ENCODE measurements around the gene MYO5B.
"Not testable (repeated sequence)": the region's sequence is repeated elsewhere in the genome, so short reads cannot be mapped to it uniquely, and the experiment has no call there.

The MYO5B gene

DNA sequence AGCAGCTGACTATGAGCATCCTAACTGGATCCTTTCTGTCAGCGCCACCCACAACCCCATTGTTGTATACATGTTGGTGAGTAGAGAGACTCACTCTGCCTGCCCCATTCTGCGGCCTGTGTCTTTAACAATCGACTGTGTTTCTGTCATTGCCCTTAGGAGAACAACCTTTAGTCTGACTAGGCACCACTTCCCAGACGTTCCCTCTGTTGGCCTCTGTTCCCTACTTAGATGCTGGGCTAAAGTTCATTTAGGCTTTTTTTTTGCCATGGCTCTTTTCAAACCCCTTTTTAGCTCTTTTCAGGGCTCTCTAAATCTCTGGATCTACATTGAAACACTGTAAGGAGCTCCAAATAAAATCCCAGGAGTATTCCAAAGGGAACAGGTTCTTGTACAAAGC, 361.1 kb downstream of the MYO5B start:
- no peak for TF ChIP-seq JUND (IDR thresholded peaks at IDR 0.05; ENCODE audit: low read depth)
- in situ Hi-C loops (cut with HindIII; ENCODE audit: low pct_unique_long_range_greater_than_20kb, low sequenced_read_pairs): no loop called here
- DNase-seq (ENCODE audit: low read depth in 1 of 2, low spot score in 1 of 2): no peak

DNA sequence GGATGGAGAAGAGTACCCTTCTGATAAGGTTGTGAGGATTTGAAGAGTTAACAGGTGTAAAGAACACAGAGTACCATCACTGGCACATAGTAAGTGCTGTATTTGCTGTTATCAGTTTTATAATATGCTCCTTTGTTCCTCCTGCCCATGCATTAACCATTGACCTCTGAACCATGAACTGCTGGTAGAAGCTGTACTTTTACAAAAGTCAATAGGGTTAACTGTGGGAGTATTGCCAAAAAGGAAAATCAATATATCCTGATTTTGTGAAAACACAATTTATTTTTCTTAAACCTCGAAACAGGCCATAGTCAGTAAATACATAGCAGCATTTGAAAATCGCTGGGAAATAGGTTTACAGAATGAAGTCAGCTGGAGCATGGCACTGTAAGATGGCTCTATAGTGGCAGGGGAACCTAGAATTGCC, 362.7 kb downstream of the MYO5B start:
- no peak for DNase-seq (ENCODE audit: low read depth in 1 of 2, low spot score in 1 of 2)
- TF ChIP-seq JUND (IDR thresholded peaks at IDR 0.05; ENCODE audit: low read depth): no peak

DNA sequence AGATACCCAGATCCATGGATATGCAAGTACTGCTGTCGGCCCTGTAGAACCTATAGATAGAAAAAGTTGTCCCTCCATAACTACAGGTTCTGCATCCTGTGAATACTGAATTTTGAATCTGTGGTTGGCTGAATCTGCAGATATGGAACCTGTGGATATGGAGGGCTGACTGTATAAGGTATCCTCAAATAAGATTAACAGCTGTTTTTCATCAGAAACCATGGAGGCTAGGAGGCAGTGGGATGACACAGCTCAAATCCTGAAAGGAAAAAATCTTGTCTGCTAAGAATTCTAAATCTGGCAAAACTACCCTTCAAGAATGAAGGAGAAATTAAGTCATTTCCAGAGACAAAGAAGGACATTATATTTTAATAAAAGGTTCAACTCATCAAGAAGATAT, 367.0 kb downstream of the MYO5B start:
- no peak for TF ChIP-seq JUND (IDR thresholded peaks at IDR 0.05; ENCODE audit: low read depth)
- in situ Hi-C loops (cut with HindIII; ENCODE audit: low pct_unique_long_range_greater_than_20kb, low sequenced_read_pairs): no loop called here
- DNase-seq (ENCODE audit: low read depth in 1 of 2, low spot score in 1 of 2): no peak

More for the DNA sequence above, 362.7 kb downstream of the MYO5B start:
- in situ Hi-C loops (cut with HindIII; ENCODE audit: low pct_unique_long_range_greater_than_20kb, low sequenced_read_pairs): no loop called here

DNA sequence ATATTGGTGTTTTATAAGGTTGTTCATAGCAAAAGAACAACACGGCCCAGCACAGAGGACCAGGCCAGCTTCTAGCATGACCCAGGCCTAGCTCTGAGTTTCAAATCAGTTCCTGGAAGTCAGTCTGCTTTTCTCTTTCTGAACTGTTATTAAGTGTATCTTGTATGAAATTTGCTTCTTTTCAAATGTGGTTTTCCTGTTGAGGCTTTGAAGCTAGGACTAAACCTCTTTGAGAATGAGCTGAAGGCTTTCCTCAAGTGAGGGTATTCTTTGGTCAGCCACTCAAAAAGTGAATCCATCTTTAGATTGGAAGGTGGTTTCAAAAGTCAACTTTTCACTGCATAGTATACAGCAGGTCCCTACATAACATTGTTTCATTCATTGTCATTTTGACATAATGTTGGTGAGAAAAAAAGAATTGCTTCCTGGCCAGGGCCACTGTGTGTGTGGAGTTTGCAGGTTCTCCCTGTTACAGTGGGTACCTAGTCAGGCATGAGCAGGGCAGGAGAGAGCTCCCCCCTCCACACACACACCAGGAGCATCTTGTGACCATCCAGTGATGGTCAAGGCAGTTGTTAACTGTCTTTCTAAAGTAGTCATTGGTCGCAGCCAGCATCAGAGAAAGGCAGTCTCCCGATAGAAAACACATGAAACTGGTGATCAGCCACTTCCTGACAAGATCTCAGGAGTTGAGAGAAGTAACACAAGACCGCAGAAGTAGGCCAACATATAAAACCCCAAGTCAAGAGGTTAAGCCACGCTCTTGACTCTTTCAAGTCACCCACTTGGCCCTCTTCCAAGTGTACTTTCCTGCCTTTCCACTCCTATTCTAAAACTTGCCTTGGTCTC, 374.9 kb downstream of the MYO5B start:
- in situ Hi-C loops (cut with HindIII; ENCODE audit: low pct_unique_long_range_greater_than_20kb, low sequenced_read_pairs): no loop called here
- no peak for TF ChIP-seq JUND (IDR thresholded peaks at IDR 0.05; ENCODE audit: low read depth)
- no peak for DNase-seq (ENCODE audit: low read depth in 1 of 2, low spot score in 1 of 2)

DNA sequence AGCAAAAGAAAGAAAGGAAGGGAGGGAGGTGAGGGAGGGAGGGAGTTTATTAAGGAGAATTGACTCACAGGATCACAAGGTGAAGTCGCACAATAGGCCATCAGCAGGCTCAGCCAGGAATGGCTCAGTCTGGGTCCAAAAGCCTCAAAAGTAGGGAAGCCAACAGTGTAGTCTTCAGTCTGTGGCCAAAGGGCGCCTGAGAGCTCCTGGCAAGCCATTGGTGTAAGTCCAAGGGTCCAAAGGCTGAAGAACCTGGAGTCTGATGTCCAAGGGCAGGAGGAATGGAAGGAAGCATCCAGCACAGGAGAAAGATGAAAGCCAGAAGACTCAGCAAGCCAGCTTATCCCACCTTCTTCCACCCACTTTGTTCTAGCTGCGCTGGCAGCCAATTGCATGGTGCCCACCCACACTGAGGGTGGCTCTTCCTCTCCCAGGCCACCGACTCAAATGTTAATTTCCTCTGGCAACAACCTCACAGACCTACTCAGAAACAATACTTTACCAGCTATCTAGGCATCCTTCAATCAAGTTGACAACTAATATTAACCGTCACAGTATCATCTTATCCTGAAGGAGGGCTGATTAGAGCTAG, 375.8 kb downstream of the MYO5B start:
- no peak for DNase-seq (ENCODE audit: low read depth in 1 of 2, low spot score in 1 of 2)
- in situ Hi-C loops (cut with HindIII; ENCODE audit: low pct_unique_long_range_greater_than_20kb, low sequenced_read_pairs): no loop called here
- TF ChIP-seq JUND (IDR thresholded peaks at IDR 0.05; ENCODE audit: low read depth): no peak

DNA sequence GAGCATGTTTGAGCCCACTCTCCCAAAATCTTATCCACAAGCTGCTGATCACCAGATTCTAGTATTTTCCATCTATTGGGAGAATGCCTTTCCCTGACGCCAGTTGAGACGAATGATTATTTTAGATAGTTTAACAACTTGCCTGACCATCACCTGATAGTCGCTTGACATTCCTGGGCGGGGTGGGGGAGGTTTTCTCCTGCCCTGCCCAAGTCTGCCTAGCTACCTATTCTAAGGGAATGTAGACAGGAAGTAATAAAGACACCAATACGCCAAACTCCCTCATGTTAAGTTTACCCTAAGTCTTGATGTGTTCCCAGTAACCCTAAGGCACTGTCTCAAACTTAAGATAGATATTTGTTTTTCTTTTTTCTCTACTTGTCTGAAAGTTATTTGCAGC, 377.0 kb downstream of the MYO5B start:
- DNase-seq (ENCODE audit: low read depth in 1 of 2, low spot score in 1 of 2): no peak
- in situ Hi-C loops (cut with HindIII; ENCODE audit: low pct_unique_long_range_greater_than_20kb, low sequenced_read_pairs): no loop called here
- no peak for TF ChIP-seq JUND (IDR thresholded peaks at IDR 0.05; ENCODE audit: low read depth)

DNA sequence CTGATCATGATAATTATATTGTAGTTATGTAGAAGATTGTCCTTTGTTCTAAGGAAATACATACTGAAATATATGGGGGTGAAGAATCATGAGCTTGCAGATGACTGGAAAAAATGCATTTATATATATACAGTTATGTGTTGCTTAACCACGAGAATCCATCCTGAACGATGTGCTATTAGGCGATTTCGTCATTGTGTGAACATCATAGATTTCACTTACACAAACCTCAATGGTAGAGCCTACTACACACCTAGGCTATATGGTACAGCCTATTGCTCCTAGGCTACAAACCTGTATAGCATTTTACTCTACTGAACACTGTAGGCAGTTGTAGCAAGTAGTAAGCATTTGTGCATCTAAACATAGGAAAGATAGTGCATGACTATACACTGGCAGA, 379.0 kb downstream of the MYO5B start:
- in situ Hi-C loops (cut with HindIII; ENCODE audit: low pct_unique_long_range_greater_than_20kb, low sequenced_read_pairs): no loop called here
- TF ChIP-seq JUND (IDR thresholded peaks at IDR 0.05; ENCODE audit: low read depth): no peak
- DNase-seq (ENCODE audit: low read depth in 1 of 2, low spot score in 1 of 2): no peak

DNA sequence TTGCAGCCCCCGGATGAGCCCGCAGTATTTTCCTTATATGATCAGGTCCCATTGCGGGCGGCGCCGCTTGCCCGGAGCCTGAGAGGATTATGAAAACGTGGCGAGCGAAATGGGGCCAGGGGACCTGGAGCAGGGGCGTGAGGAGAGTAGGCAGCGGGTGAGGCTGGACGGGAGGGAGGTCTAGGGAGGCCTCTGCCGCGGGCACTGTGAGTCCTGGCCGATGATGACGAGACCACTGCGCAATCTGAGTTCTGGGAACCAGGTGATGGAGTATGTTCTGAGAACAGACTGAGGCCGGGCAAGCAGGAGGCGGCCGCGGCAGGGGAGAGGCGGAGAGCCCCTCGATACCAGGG, 380.8 kb downstream of the MYO5B start:
- TF ChIP-seq JUND (IDR thresholded peaks at IDR 0.05; ENCODE audit: low read depth): no peak
- in situ Hi-C loops (cut with HindIII; ENCODE audit: low pct_unique_long_range_greater_than_20kb, low sequenced_read_pairs): no loop called here
- DNase-seq (ENCODE audit: low read depth in 1 of 2, low spot score in 1 of 2): peak in 1 of 2 experiments; percentile 19

DNA sequence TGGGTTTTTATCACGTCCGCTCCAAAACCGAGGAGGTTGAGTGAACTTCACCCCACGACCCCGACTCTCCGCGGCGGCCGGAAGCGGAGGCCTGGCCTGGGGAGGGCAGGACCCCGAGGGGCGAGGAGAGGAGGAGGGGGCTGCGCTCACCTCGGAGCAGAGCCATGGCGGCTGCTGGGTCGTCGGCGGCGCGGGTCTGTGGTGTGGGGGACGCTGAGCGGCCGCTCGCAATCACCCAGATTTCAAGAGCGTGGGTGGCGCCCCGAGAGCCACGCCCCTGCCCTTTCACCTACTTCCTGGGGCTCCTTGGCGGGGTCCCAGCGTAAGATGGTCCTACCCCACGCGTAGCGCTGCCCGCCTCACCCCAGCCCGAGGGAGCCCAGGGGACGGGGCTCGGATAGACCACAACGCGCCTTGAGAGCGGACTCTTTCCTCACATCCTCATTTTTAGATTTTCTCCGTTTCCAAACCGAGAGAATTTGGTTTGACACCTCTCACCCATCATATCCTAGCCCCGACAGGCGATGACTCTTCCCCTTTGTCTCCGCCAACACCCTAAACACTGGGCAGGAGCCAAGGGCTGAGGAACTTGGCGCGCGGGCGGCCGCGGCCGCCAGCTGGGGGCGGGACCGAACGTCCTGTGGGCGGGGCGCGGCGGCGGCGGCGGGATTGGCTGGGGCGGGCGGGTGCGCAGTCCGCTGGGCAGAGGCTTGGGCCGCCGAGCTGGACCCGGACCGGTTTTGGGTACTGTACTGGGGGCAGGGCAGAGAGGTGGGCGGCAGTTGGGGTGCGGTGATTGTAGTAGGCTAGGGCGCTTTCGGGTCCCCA, 381.4 kb downstream of the MYO5B start, which contains the start of gene ACAA2:
ACAA2 (minus strand) TSS at position 215 of the 828 bp plus-strand sequence; CDS start at position 166, 49 bp downstream.
- in situ Hi-C loops (cut with HindIII; ENCODE audit: low pct_unique_long_range_greater_than_20kb, low sequenced_read_pairs): no loop called here
- TF ChIP-seq JUND (IDR thresholded peaks at IDR 0.05; ENCODE audit: low read depth): no peak
- DNase-seq (ENCODE audit: low read depth in 1 of 2, low spot score in 1 of 2): peak; percentile 51 to 77

DNA sequence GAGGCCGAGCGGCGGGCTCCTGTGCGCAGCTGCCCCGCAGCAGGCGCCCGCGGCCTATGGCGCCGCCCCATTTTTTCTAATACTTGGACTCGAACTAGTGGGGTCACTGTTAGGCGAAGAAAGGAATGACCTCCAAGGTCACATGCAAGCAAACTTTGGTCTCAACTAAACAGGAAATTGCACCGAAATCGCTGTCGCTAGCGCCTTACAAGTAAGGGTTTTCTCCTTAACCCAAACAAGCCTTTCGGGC, 382.0 kb downstream of the MYO5B start:
- no peak for DNase-seq (ENCODE audit: low read depth in 1 of 2, low spot score in 1 of 2)
- in situ Hi-C loops (cut with HindIII; ENCODE audit: low pct_unique_long_range_greater_than_20kb, low sequenced_read_pairs): no loop called here

DNA sequence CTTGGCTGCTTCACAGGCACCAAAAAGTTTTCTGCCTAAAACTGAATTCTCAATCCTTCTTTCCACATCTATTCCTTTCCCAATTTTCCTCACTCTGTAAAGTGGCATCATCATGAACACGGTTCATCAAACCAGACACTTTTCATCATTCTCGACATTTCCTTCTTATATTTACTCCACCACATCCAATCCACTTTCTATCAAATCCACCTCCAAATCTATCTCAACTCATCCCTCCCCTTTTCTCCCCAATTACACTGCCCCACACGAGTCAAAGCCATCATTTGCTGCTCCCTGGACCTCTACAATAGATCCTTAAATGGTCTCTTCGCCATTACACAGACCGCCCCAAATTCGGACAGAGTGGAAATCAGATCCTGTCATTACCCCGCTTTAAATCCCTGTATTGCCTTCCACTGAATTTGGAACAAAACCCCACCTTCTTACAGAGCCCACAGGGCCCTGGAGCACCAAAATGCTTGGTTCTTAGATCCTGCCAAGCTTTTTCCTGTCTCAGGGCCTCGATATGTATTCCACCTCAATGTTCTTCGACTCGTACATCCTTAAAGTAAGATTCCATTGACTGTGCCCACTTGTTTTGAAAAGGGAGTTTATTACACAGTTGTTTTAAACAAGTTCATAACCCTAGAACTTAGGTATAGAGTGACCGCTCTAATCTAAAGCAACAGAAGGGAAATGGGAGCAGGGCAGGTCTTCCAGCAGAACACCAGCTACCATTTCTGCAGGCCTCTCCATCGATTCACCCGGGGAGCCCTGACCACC, 382.5 kb downstream of the MYO5B start:
- no peak for TF ChIP-seq JUND (IDR thresholded peaks at IDR 0.05; ENCODE audit: low read depth)
- in situ Hi-C loops (cut with HindIII; ENCODE audit: low pct_unique_long_range_greater_than_20kb, low sequenced_read_pairs): no loop called here
- DNase-seq (ENCODE audit: low read depth in 1 of 2, low spot score in 1 of 2): no peak

More for the DNA sequence above, 382.0 kb downstream of the MYO5B start:
- TF ChIP-seq JUND (IDR thresholded peaks at IDR 0.05; ENCODE audit: low read depth): no peak

DNA sequence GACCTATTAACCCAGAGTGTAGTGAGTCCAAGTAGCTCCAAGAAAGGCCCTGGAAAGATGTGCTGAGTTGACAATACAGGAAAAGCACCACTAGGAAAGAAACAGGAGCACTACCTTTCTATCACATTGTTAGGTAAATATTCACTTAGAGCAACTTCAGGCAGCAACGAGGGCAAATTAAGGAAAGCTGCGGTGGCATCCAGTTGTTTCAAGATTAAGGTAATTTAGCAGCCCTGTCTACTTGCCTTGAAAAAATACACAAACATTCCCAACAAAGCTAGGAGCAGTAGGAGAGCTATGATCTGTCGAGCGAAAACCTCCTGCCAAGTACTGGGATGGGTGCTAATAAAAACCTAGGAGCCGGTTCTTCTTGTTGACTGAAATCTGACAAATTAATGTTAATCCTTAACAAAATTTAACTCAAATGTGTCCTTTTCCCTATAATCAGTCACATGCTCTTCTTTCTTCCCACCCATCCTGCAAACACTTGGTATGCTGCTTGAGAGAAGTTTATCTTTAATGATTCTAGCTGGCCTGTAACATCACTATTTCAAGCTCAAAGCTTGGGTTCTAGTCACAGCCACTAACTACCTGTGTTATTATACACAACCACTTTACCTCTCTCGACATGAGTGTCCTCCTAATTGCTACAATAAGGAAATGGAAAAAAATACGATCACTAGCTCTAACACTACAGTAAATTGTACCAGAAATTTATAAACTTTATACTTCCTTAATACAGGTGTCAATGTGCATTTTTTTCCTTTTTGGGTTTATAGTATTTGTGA, 383.6 kb downstream of the MYO5B start:
- no peak for TF ChIP-seq JUND (IDR thresholded peaks at IDR 0.05; ENCODE audit: low read depth)
- in situ Hi-C loops (cut with HindIII; ENCODE audit: low pct_unique_long_range_greater_than_20kb, low sequenced_read_pairs): no loop called here
- DNase-seq (ENCODE audit: low read depth in 1 of 2, low spot score in 1 of 2): no peak

DNA sequence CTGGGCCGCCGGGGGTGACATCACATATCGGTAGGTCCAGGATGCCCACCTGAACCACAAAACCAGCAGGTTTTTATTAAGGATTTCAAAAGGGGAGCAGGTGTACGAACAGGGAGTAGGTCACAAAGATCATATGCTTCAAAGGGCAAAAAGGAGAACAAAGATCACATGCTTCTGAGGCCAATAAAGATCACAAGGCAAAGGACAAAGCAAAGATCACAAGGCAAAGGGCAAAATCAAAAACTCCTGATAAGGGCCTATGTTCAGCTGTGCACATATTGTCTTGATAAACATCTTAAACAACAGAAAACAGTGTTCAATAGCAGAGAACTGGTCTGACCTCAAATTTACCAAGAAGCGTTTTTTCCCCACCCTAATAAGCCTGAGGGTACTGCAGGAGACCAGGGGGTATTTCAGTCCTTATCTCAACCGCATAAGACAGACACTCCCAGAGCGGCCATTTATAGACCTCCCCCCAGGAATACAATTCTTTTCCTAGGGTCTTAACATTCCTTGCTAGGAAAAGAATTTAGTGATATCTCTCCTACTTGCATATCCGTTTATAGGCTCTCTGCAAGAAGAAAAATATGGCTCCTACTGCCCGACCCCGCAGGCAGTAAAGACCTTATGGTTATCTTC, 386.3 kb downstream of the MYO5B start:
- DNase-seq (ENCODE audit: low read depth in 1 of 2, low spot score in 1 of 2); in situ Hi-C loops (cut with HindIII; ENCODE audit: low pct_unique_long_range_greater_than_20kb, low sequenced_read_pairs): not testable (repeated sequence)
